KMS-11 (cell line): ENCODE results near the gene TBK1.

Experiments
- H2AFZ ChIP-seq: fragments of 200-600 bp; sonication (generic); 2 replicates; pipeline ENCODE4 v1.6.1; 2016; ENCODE audit warnings: antibody characterized with exemption, mixed run types, low read depth
- H3K27ac ChIP-seq: fragments of 200-600 bp; sonication (generic); 2 replicates; pipeline ENCODE4 v1.6.1; 2016; ENCODE audit warnings: mild to moderate bottlenecking, mixed run types
- H3K27me3 ChIP-seq: fragments of 200-600 bp; sonication (generic); 2 replicates; pipeline ENCODE4 v1.6.1; 2017; ENCODE audit warnings: mild to moderate bottlenecking, low read depth, mixed run types, moderate library complexity; ENCODE audit not compliant: insufficient read depth
- H3K36me3 ChIP-seq: fragments of 200-600 bp; sonication (generic); 2 replicates; pipeline ENCODE4 v1.6.1; 2017; ENCODE audit warnings: mild to moderate bottlenecking, mixed run types; ENCODE audit not compliant: insufficient read depth
- H3K4me1 ChIP-seq: fragments of 200-600 bp; sonication (generic); 2 replicates; pipeline ENCODE4 v1.6.1; 2016; ENCODE audit warnings: mild to moderate bottlenecking, low read depth, mixed run types; ENCODE audit not compliant: poor library complexity, severe bottlenecking
- H3K4me2 ChIP-seq: fragments of 200-600 bp; sonication (generic); 2 replicates; pipeline ENCODE4 v1.7.0; 2016; ENCODE audit warnings: mild to moderate bottlenecking, mixed run types
- H3K4me3 ChIP-seq: fragments of 200-600 bp; sonication (generic); IDR thresholded peaks from 2 replicates; pipeline ENCODE4 v1.6.1; 2017; ENCODE audit warnings: low read depth, low read length, mixed read lengths; ENCODE audit not compliant: insufficient read depth
- H3K79me2 ChIP-seq: fragments of 200-600 bp; sonication (generic); 2 replicates; pipeline ENCODE4 v1.6.1; 2016; ENCODE audit warnings: low read depth, mixed run types; ENCODE audit not compliant: insufficient read depth
- H3K9ac ChIP-seq: fragments of 200-600 bp; sonication (generic); 2 replicates; pipeline ENCODE4 v1.6.1; 2016; ENCODE audit warnings: mild to moderate bottlenecking, mixed run types
- H4K20me1 ChIP-seq: fragments of 200-600 bp; sonication (generic); 2 replicates; pipeline ENCODE4 v1.6.1; 2016; ENCODE audit warnings: mild to moderate bottlenecking, mixed run types; ENCODE audit not compliant: insufficient read depth
- TF ChIP-seq, protein P1 (sequence below): fragments of 200-600 bp; sonication (generic); conservative IDR thresholded peaks from 2 replicates; pipeline ENCODE4 v1.6.1; 2017; ENCODE audit warnings: low read depth, mild to moderate bottlenecking, antibody characterized with exemption, low read length, moderate library complexity, mixed read lengths

TBK1 gene

DNA sequence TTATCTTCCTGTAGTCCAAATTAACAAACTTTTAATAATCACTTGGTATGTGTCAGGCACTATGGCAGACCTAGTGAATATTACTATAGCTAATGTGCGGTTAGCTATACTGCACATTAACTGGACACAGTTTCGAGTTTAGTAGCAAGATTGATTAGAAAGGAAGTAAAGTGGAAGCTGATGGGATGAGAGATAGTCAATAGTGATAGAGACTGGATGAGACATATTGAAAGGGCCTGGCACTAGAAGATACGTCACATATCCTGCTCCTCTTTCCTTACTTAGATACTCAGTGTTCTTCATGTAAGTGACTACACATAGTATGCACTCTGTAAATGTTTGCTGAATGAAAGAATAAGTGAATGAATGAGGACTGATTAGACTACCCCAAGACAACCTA is 5.5 kb downstream of the TBK1 start:
- TF ChIP-seq, protein P1, sequence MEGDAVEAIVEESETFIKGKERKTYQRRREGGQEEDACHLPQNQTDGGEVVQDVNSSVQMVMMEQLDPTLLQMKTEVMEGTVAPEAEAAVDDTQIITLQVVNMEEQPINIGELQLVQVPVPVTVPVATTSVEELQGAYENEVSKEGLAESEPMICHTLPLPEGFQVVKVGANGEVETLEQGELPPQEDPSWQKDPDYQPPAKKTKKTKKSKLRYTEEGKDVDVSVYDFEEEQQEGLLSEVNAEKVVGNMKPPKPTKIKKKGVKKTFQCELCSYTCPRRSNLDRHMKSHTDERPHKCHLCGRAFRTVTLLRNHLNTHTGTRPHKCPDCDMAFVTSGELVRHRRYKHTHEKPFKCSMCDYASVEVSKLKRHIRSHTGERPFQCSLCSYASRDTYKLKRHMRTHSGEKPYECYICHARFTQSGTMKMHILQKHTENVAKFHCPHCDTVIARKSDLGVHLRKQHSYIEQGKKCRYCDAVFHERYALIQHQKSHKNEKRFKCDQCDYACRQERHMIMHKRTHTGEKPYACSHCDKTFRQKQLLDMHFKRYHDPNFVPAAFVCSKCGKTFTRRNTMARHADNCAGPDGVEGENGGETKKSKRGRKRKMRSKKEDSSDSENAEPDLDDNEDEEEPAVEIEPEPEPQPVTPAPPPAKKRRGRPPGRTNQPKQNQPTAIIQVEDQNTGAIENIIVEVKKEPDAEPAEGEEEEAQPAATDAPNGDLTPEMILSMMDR = no peak
- Histone ChIP-seq H3K27me3 (no peaks in the 10 kb centered on the region), H3K4me2 (no peak overlapping the region), H3K27ac (no peak overlapping the region), H3K36me3 (peaks cover 22% of the 10 kb centered on the region), H3K4me3 (no peak overlapping the region), H3K79me2 (peaks cover 93% of the 10 kb centered on the region), H4K20me1 (peaks cover 7% of the 10 kb centered on the region; the same call in 1 of the 2 replicates), H2AFZ (no peak overlapping the region), H3K9ac (no peak overlapping the region), H3K4me1 (peaks cover 50% of the 10 kb centered on the region)

DNA sequence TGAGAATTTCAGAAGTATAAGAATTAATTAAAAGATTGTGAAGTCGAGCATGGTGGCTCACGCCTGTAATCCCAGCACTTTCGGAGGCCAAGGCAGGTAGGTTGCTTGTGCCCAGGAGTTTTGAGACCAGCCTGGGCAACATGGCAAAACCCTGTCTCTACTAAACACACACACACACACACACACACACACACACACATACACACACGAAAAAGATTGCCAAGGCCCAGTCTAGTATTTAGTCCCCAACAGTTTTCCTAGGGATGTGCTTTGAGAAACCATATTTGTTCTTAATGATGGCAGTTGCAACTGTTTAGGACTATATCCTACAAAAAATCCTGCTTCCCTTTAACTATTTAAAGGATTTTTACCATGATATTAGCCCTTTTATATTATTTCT is 6.0 kb downstream of the TBK1 start:
- Histone ChIP-seq H3K4me2 (no peak overlapping the region), H3K9ac (no peak overlapping the region), H3K79me2 (peaks cover 92% of the 10 kb centered on the region), H3K4me1 (peaks cover 50% of the 10 kb centered on the region), H3K27me3 (no peaks in the 10 kb centered on the region), H2AFZ (no peak overlapping the region), H3K27ac (no peak overlapping the region), H3K36me3 (peaks cover 22% of the 10 kb centered on the region), H3K4me3 (no peak overlapping the region), H4K20me1 (peaks cover 7% of the 10 kb centered on the region; the same call in 1 of the 2 replicates)
- TF ChIP-seq, protein P1 = no peak

DNA sequence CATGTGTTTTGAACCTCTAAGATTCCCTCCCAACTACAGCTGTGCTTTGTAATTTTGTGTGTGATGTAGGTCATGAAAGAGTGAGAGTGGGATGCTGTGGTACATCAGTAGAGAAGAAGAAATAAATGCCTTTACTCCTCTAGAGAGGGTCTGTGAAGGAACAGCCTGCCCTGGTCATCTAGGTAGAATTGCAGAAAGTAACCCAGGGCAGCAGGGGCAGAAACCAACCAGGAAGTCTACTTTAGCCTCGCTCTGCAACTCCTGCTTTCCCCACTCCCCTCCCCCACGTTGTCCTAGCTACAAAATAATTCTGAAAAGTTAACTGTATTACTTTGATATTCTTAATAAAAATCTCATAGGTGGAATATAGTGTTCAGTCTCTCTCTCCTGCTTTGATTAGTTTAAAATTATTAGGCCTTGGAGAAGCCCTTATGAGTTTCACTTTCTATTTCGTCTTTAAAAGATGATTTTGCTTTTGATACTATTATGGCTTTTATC is 7.5 kb downstream of the TBK1 start:
- TF ChIP-seq, protein P1 = 0 out of 2 replicates have a peak, but pooled peaks have one; percentile 11
- Histone ChIP-seq H2AFZ (peak overlapping the region; percentile 3), H3K4me3 (no peak overlapping the region), H3K27ac (peak overlapping the region; percentile 55), H4K20me1 (peaks cover 7% of the 10 kb centered on the region; the same call in 1 of the 2 replicates), H3K27me3 (no peaks in the 10 kb centered on the region), H3K4me1 (peaks cover 38% of the 10 kb centered on the region), H3K4me2 (peak overlapping the region; percentile 84), H3K36me3 (peaks cover 22% of the 10 kb centered on the region), H3K79me2 (peaks cover 77% of the 10 kb centered on the region), H3K9ac (peak overlapping the region; percentile 52)

DNA sequence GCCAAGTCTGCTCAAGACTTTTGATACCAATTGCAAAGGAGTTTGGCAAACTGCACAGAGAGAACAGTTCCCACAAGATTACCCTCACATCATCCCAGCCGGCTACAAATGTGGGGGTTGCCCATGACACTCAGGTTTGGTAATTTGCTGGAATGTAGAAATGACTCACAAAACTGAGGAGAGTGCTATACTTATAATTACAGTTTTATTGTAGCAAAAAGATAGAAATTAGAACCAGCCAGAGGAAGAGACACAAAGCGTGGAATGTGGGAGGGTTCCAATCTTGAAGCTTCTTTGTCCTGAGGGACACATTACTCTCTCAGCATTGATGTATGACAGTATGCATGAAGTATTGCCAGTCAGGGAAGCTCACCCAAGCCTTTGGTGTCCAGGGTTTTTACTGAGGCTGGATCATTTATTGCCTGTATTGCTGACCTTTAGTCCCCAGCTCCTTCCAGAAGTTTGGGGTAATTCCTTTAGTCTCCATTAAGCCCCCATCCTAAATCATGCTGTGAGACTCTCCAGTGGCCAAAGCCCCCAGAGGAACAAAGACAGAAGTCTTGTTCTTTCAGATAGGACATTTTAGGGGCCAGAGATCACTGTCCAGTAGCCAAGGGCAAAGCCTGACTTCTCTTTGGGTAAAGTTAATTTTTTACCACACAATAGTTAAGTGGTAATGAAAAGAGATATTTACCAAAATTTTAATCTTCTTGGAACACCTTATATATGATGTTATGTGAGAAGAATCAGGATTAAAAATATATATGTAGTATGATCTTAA is 9.9 kb downstream of the TBK1 start:
- Histone ChIP-seq H3K9ac (no peak overlapping the region), H2AFZ (no peak overlapping the region), H3K36me3 (peaks cover 20% of the 10 kb centered on the region), H3K27ac (no peak overlapping the region), H3K4me2 (no peak overlapping the region), H3K4me3 (no peak overlapping the region), H3K79me2 (peaks cover 55% of the 10 kb centered on the region), H3K4me1 (peaks cover 27% of the 10 kb centered on the region), H3K27me3 (no peaks in the 10 kb centered on the region), H4K20me1 (no peaks in the 10 kb centered on the region; the same call in 1 of the 2 replicates)
- TF ChIP-seq, protein P1 = no peak
